Frontal cortex (tissue), 4 donors: Measurements from ENCODE around the gene DUSP16. TPM values are rescaled to one million over a fixed set of nuclear protein-coding genes. Genes with fewer than 3 reads are reported as not detected.

Experiments
- DNase-seq, 2 donors: peaks; one replicate each; pipeline ENCODE4 v3.0.0; 2012; ENCODE audit warnings: low spot score in 2 of 2
- FAIRE-seq: peaks from 2 replicates; lab custom pipeline; 2012; peaks lifted over from hg19 to GRCh38; lab: Jason Lieb, UNC
- total RNA-seq: library from RNA; depleted of rRNA; stranded (reverse); fragments of >200 nt; gene quantifications from one replicate; pipeline ENCODE4 v1.2.3, GENCODE V29; 2014
- donor health status: control.
- donor health status: control.
- donor health status: control.

DUSP16 gene
- total RNA-seq, 1 donor from 2014 or later, result 9.8 TPM

- FAIRE-seq (no peak), DNase-seq (no peak)
Observed at GRCh38 chr12:12427568-12427967, 135.1 kb downstream of the DUSP16 start.

GRCh38 chr12:12425616-12426015, 137.0 kb downstream of the DUSP16 start:
- no peak for FAIRE-seq
- no peak for DNase-seq

GRCh38 chr12:12425001-12425400, 137.7 kb downstream of the DUSP16 start:
- DNase-seq (no peak), FAIRE-seq (no peak)

Other genes starting within 250 kb of the DUSP16 start
- 2.4 TPM for gene MANSC1, start 212.6 kb downstream of the DUSP16 start, total RNA-seq
- 19.2 TPM for gene BORCS5, start 205.8 kb downstream of the DUSP16 start, total RNA-seq
- 35.9 TPM for gene CREBL2, start 49.0 kb upstream of the DUSP16 start, total RNA-seq
- gene GPR19, start 133.3 kb upstream of the DUSP16 start, total RNA-seq, result 32.2 TPM
- gene CDKN1B, start 154.5 kb upstream of the DUSP16 start, total RNA-seq, result 151 TPM
- 20.0 TPM for gene APOLD1, start 222.8 kb upstream of the DUSP16 start, total RNA-seq